Measurements from ENCODE around the gene AK8.
A peak's percentile ranks its signal among the peaks of the same experiment; 100 is the strongest.

The AK8 gene

DNA sequence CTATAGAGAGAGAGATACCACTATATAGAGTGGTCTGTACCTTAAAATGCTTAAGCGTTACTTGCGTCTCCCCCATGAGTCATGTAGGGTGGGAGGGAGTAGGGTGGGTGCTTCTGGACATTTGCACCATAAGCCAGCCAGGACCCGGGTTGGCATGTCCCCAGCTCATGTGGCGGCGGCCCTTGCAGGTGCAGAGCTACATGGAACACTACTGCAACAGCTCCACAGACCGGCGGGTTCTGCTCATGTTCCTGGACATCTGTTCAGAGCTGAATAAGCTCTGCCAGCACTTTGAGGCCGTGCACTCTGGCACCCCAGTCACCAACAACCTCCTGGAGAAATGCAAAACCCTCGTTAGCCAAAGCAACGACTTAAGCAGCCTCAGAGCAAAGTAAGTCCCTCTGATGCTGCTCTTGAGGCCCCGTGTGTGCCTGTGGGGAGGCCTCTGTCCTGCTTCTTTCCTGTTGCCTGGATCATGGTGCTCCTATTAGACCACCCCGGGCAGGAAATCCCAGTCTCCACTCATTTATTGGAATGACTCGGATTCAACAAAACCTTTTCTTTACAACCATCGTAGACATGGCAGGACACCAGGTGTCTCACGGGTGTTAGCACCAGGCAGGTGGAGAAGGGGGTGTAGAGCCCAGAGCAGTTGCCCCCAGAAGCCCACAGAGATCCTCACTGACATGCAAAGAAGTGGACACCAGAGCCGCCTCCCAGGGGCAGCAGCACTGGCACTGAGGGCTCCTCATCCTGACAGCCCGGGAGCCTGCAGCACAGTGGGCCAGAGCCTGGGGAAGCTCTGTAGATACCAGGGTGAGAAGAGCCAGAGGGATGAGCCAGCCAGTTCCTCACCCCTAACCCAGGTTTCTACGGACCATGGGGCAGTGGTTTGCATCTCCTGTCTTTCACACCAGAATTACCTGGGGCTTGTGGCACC lies 9.4 kb upstream of the AK8 start:
- no peak for DNase-seq

DNA sequence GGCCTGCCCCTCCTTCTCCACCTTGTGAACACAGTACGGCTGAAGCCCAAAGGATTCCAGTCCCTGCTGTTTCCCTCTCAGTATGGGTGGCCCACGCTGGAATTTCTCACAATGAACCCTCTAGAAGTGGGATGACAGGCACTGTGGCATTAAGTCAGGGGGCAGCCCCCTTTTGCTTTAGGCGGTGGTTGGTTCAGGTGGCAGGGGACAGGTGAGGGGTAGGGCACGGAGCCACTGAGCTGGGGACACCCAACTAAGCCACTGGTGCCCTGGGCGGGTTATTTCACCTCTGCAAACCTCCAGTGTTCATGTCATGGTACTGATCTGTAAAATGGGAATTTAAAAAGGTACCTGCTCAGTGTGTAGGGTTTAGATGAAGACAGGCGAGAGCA lies 8.2 kb upstream of the AK8 start:
- DNase-seq: no peak

DNA sequence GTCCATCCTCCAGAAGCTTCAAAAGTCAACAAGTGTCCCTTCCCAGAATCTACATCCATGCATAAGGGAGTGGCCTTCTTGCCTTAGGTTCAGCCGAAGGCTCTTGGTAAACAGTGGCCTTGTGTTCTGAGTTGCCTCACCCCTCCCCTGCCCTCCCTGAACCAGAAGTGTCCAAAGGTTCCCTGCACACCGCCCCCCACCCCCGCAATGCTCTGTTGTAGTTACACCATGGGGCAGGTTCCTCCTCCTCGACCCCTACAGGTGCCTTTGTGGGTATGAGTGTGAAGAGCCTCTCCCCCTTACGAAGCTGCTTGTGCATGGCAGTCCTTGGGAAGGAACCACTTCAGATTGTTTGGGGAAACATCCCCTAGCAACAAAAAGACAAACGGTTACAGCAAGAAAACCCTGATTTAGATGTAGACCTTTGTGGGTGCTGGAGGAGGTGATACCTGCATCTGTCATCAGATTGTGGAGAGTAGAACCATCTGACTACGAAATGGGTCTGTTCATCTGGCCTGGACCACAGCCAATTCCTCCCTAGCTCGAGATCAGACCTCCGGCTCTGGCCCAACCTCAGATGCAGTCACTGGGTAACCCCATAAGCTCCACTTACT lies 7.7 kb upstream of the AK8 start:
- DNase-seq: no peak

DNA sequence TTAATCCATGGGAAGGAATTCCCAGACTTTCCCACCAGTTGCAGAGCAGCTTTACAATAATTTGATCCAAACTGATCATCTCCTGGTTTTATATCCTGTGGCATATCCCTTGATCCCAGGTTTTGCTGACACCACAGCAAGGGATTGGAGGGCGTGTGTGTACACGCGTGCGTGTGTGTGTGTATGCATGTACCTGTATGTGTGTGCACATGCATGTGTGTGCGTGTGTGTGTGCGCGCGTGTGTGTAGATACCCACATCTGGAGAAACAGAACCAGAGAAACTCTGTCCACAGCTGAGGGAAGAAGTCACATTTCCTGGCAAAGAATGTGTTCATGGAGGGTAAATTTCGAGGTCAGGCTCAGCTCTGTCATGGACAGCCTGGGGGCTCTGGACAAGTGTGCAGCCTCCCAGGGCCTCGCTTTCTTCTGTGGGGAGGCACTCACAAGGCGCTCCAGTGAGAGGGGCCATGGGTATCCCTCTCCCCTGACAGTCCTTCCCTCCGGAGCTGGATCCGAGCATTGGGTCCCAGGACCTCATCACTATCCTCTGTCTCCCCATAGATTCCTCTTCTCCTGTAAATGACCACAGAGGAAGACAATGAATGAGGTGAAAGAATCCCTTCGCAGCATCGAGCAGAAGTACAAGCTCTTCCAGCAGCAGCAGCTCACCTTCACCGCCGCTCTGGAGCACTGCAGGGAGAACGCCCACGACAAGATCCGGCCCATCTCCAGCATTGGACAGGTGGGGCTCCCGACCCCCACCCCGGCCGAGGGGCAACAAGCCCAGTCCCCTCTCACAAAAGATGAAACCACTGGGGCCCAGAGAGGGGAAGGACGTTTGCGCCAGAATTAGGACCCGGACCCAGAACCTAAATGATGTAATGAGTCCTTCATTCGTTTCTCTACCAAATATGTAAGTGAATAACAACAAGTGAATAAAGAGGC lies 5.5 kb upstream of the AK8 start:
- DNase-seq: no peak

DNA sequence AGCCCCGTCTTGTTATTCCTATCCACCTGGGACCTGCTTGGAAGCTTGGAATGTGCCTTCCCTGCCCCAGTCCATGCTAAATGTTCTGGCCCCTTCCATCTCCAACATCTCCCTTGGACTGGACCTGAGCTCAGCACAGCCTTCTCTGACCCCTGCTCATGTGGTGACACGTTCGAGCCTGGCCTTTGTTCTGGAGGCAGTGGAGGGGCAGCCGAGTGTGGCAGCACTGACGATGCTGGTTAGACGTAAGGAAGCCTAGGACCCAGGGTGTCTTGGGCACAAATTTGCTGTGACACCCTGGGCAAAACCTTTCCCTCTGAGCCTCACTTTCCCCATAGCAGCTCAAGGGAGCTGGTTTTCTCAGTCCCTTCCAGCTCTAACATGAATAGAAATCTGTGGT lies 4.5 kb upstream of the AK8 start:
- no peak for DNase-seq

DNA sequence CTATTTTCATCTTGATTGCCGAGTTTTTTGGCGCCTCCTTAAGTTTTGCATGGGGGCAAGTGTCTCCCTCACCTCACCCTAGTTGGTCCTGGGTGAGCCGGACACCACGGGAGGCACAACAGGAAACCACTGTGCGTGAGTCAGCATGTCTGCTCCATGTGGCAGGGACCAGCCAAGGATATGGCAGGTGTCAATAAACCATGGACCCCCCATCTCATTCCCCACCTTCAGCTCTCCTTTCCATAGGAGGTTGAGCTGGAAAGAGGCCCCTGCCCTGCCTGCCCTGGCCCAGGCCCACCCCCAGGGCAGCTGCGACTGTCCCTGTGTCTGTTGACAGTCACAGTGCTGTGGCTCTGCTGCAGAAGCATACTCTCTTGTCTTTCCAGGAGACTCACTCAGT lies 3.7 kb upstream of the AK8 start:
- DNase-seq: no peak

- no peak for DNase-seq
These were observed 2.2 kb upstream of the AK8 start for GRCh38 chr9:132880324-132880661.

DNA sequence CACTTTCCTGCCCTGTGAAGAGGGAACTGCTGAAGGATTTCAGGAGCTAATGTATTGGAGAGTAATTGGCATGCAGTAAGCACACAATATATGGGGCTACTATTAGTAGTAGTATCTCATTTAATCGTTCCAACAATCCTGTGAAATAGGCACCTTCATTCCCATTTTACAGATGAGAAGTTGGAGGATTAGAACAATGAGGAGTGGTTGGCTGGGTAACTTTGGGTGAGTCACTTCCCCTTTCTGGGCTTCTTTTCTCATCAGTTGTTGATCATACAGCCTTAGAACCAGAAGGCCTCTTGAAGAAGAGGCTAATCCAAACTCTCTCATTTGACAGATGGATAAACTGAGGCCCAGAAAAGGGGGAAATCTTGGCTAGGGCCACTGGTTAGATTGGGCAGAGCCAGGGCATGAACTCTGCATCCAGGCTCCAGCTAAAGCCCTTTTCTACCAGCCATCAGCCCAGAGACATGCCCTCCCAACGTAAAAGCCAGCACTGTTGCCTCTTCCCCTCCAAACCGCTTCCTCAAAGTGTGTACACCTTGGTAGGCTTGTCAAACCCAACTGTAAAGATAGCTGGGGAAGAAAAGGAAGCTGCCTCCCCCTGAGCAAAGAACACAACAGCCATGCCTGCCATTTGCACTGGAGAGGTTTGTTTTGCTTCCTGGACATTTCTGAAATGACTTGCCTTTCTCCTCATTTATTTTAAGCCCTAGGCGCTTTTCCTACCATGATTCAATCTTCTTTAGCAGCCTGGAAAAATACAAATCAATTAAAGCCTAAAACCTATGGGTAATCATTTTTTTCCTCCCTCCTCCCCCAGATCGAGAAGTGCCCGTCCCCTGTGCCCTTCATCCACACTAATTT lies 1.6 kb upstream of the AK8 start:
- DNase-seq: no peak

- DNase-seq: peak; percentile 46
These were observed 792 bp upstream of the AK8 start, which contains the start of gene SPACA9 for GRCh38 chr9:132878695-132879456. Gene SPACA9, plus strand, starts transcription at chr9:132878898. Its CDS starts 5,050 bp downstream, at chr9:132883948.

DNA sequence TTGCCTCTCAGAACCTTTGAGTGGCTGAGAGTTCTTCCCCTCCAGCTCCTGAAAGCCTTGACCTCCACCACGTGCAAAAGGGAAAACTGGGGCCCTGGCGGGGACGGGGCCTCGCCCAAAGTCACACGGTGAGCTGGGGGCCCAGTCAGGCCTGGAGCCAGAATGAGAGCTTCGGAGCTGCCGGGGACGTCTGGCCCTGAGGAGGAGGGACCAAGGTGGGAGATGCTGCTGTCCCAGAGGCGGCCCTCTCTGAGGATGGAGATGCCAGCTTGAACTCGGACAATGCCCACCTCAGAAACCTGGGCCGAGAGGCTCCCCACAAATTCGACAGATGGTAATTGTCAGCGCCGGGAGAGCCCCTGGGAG lies 643 bp downstream of the AK8 start:
- no peak for DNase-seq

DNA sequence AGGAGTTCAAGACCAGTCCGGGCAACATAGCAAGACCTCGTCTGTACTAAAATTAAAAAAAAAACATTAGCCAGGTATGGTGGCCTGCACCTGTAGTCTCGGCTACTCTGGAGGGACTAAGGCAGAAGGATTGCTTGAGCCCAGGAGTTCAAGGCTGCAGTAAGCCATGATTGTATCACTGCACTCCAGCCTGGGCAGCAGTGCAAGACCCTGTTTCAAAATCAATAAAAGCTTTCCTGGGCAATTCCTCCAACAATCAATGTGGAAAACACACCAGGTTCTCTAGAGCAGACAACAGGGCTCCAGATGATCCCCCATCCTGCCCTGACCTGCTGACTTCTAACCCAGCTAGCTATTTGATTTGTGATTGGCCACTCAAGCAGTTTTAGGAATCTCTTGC lies 1.2 kb downstream of the AK8 start:
- DNase-seq: no peak

- DNase-seq: no peak
These were observed 2.9 kb downstream of the AK8 start for GRCh38 chr9:132875159-132875558.

- DNase-seq: no peak
These were observed 4.7 kb downstream of the AK8 start for GRCh38 chr9:132873403-132873802.

DNA sequence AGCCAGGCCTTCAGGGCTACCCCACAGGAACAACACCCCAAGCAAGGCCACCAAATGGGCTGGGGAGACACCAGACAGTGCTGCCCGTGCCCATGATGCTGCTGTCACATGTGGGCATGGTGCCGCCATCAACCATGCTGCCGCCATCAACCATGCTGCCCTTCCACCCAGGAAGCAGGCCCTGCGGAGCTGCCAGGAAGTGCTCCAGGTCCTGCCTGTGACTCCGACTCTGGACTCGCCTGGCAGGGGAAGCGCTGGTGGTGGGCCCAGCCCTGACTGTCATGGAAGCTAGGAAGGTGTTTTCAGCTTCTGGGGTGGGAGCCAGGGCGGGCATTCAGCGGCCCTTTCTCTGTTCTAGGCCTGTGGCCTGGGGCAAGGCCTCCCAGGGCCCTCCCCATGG lies 8.8 kb downstream of the AK8 start:
- no peak for DNase-seq

DNA sequence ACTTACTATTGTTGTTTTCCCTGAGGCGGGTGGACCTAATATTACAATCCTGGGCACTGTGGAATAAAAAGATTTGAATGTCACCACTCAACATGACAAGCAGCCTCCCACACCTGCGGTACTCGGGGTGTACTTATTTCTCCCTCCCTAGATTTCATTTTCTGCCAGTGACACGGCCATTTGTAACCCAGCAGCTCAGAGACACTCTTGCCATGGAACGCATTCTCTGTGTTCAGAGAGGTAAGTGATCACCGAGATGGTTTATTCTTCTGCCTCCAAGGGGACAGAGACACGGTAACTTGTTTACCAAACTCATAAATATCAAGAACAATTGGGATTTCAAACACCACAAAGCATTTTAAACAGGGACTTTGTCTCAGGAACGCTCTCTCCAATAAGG lies 11.2 kb downstream of the AK8 start:
- no peak for DNase-seq

DNA sequence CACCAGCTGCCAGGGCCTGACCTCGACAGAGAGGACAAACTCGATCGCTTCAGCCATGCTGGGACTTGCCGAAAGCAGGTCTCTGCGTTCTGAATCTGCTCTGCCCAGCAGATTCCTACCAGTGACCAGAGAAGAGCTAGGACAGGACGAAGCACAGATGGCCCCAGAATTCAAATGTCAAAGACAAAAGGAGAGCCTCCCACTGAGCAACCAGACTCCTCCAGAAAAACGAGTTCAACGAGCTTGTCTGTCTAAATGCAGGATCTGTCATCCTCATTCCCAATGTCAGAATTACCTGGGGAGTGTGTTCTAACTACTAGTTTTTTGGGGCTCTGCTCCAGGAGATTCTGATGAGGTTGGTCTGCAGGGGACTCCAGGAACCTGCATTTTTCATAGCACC lies 13.4 kb downstream of the AK8 start:
- no peak for DNase-seq

GRCh38 chr9:132864277-132864676 lies 13.8 kb downstream of the AK8 start:
- DNase-seq: no peak

- no peak for DNase-seq
These were observed 15.0 kb downstream of the AK8 start for GRCh38 chr9:132863096-132863495.

DNA sequence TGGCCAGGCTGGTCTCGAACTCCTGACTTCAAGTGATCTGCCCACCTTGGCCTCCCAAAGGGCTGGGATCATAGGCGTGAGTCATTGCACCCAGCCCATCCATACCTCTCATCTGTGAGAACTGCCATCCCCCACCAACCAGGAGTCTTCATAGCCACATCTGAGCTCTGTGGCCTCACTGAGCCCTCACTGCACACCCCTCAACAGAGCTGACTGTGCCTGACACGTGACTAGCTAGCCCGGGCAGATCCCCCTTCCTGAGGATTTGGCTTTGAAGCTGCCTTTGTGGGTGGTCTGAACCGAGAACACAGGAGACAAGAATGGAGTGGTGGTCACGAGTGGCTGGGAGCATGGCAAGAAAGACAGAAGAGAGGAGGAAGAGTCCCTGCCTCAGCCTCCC lies 15.6 kb downstream of the AK8 start:
- peak; percentile 18 for DNase-seq

- no peak for DNase-seq
These were observed 16.4 kb downstream of the AK8 start for GRCh38 chr9:132861666-132862065.

DNA sequence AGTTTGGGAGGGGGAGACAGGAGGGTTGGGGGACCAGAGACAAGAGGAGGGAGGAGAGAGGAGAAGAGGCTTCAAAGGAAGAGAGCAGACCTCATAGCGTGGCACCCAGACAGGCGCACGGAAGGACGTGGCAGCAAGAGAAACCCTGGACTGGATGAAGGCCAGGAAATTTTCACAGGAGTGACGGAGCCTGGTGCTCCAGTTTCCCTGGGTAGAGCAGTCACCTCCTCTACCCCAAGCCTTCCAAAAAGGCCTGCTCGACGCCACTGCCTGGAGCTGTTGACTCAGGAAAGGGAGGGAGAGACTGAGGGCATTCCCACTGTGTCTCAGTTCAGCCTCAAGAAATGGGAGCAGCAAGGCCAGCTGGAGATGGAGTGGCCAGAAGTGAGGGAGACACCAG lies 19.3 kb downstream of the AK8 start:
- no peak for DNase-seq
